SH-SY5Y (cell line): ENCODE results near the gene SNAPC2.

Experiments used
- GATA2 ChIP-seq: IDR thresholded peaks from 2 replicates; pipeline ENCODE4 v1.6.1; 2011; ENCODE audit warnings: mild to moderate bottlenecking, low read depth, low read length
- GATA3 ChIP-seq: IDR thresholded peaks from 2 replicates; pipeline ENCODE4 v1.6.1; 2011; ENCODE audit warnings: low read depth, mild to moderate bottlenecking, low read length, moderate library complexity

Gene SNAPC2

DNA sequence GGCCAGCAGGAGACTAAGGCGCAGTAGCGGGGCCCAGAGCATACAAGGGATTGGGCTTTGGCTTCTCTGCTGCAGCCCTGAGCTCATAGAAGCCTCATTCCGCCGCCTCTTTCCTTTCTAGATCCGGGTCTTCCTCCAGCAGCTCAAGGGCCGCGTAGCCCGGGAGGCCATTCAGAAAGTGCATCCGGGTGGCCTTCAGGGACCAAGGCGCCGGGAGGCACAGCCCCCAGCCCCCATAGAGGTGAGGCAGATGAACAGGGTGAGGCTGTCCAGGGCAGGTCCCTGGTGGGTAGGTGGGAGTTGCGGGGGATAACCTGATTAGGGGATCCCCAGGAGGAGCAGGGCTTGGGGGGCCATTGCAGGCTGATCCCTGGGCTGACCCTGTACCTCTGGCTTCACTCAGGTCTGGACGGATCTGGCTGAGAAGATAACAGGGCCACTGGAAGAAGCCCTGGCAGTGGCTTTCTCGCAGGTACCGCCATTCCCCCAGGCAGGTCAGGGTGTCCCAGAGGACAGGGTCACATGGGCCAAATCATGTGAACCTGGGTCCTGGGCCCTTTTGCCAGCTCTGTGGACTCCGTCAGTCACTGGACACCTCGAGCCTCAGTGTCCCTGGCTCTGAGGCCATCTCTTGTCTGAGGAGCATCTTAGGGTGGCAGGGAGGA is 1.3 kb downstream of the SNAPC2 start:
- TF ChIP-seq GATA2 = no peak
- no peak for TF ChIP-seq GATA3

DNA sequence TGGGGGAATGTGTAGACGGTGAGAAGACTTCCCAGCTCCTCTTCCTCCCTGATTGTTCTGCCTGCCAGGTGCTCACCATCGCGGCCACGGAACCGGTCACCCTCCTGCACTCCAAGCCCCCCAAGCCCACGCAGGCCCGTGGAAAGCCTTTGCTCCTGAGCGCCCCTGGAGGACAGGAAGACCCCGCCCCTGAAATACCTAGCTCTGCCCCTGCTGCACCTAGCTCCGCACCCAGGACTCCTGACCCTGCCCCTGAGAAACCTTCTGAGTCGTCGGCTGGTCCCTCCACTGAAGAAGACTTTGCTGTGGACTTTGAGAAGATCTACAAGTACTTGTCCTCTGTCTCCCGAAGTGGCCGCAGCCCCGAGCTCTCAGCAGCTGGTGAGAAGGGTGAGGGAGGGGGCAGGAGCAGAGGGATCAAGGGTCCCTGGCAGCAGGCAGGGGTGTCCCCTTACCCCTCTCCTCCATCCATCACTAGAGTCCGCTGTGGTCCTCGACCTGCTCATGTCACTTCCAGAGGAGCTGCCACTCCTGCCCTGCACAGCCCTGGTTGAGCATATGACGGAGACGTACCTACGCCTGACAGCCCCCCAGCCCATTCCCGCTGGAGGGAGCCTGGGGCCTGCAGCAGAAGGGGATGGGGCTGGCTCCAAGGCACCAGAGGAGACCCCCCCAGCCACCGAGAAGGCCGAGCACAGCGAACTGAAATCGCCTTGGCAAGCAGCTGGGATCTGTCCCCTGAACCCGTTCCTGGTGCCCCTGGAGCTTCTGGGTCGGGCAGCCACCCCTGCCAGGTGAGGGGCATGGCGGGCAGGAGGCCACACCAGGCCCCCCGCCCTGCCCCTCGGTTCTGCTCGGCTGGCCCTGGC is 2.1 kb downstream of the SNAPC2 start:
- no peak for TF ChIP-seq GATA3

DNA sequence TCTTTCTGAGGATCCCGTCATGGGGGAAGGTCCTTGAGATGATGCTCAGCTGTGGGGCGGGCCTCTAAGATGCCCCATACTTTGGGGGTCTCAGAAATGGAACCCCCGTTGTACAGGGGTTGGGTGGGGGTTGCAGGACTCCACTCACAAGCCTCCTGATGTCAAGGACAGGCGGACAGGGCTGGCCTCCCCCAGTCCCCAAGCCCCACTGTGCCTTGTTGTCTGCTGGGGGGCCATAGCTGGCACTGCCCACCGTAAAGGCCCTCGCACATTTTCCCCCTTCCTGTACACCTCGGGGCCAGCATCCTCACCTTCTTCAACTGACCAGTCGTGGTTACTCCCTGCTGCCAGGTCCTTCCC is 2.7 kb downstream of the SNAPC2 start:
- no peak for TF ChIP-seq GATA3
- TF ChIP-seq GATA2 = no peak

DNA sequence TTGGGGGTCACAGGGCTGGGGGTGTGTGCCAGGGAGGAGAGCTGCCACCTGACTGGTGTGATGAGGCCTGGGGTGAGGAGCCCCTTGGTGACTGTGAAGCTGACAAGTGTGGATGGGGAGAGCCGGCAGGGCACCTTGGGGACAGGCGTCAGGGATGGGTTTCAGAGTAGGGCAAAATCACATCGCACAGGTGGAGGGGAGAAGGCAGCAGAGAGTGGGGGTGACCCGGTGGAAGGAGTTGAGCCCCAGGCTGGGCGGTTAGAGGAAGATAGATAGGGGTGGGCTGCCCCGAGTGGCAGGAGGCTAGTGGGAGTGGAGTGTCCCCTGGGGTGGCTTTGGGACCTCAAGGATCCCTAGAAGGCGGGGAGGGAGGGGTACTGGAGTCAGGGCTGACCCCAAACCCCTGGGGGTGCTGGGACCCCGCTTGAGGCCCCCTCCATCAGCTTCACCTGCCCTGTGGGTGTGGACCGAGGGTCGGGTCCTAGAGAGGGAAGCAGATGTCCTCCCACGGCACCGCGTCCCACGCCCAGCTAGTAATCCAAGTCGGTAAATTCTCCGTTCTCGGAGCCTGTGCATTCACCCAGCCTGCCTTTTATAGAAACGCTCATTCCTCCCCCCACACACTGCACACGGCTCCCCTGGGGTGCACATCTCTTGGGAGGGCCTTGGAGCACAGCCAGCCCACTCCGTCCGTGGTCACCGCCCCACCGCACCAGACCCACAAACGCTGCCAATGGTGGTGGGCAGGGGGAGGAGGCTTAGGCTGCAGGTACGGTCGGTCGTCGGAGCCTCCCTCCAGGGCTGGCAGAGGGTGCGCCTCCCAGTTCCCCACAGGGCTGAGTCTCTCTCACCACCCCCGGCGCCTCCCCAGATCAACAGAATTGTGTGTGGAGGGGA is 3.4 kb downstream of the SNAPC2 start:
- no peak for TF ChIP-seq GATA3
- no peak for TF ChIP-seq GATA2

DNA sequence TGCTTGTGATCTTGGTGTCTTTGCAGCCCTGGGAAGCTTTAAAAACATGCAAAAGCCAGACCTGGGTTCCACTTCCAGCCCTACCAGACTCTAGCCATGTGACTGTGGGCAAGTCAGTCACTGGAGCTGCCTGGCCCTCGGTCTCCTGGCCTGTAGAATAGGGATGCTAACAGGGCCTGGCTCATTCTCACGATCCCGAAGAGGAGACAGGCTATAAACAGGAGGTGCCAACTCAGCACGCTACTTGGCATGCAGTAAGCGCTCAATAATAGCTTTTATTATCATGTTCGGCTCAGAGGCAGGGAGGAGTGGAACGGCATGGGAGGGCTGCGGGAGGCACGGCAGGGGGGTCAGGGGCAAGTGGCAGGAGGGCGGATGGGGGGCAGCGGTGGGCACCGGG is 4.1 kb downstream of the SNAPC2 start:
- TF ChIP-seq GATA2 (no peak), GATA3 (no peak)

DNA sequence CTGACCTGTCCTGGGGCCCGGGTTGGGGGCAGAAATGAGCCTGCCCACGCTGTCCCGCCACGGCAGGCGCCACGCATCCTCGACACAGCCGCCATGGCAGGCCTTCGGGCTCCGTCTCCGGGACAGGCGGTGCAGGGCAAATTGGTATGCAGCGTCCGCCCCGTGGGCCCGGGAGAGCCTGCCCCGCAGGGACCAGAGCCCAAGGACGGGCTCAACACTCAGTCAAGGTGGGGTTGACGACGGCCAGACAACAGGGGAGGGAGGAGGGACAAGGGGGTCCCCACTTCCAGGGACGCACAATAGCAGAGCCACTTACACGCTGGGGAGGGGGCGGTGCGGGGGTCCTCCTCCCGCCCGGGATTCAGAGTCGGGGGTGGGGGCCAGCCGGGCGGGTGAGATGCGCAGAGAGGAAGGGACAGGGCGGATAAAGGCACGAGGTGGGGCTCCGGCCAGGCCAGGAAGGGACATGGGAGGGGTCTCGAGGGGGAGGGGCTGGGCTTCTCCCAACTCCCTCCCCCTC is 4.6 kb downstream of the SNAPC2 start:
- TF ChIP-seq GATA3 = no peak
- TF ChIP-seq GATA2 = no peak

DNA sequence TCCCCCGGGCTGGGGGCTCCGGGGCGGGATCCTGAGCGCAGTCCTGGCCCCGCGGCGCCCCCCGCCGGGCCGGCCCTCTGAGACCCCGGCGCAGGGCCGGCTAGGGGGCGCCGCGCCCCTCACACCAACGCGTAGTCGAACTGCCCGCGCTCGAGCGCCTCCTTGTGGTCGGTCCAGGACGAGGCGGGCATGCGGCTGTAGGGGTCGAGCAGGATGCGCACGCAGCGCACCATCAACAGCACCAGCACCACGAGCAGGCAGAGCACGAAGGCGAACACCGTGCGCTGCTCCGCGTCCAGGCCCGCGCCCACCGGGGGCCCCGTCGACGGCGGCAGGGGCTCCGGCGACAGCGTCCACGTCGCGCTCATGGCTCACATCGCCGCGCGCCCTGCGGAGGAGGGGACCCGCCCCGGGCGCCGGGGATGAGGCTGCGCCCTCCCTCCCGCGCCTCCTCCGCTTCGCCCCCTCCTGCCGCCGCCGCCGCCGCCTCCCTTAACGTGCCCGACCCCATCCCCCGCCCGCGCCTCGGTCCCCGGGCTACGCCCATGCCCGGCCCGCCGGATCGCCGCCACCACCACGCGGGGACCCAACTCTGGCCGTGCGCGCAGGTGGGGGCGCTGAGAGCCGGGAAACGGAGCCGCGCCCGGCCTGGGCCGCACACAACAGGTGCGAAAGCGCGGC is 5.2 kb downstream of the SNAPC2 start:
- no peak for TF ChIP-seq GATA2
- TF ChIP-seq GATA3 = no peak

DNA sequence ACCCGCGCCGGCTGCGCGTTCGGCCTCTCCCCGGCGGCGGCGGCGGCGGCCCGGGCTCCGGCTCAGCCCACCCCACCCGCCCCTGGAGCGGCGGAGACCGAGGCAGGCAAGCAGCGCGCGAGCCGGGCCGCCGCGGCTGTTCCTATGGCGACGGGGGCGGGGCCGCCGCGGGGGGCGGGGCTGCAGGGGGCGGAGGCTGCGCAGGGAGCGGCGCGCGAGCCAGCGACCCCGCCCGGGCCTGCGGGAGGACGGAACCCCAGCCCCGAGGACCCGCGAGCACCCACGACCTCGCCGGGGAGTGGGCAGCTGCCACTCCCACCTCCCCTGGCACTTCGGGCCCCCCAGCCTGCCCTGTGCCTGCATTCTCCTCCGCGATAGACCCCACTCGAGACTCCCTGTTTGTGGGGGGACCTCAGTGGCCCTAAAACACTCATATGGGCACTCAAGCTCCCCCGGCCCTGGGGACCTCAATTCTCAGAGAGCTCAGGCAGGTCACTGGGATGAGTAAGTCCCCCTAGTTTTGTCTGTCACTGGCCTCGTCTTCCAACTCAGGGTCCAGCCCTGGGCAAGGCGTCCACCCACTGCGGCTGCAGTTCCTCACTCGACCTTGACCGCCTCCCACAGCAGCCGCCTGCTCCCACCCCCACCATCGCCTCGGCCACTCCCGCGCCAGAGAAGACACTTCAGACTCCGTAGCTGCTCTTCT is 6.0 kb downstream of the SNAPC2 start, which contains the start of gene CTXN1:
Gene CTXN1, minus strand, starts transcription at position 115 of the 706 bp plus-strand sequence. CDS start 597 bp downstream, outside the sequence.
- no peak for TF ChIP-seq GATA3
- no peak for TF ChIP-seq GATA2

DNA sequence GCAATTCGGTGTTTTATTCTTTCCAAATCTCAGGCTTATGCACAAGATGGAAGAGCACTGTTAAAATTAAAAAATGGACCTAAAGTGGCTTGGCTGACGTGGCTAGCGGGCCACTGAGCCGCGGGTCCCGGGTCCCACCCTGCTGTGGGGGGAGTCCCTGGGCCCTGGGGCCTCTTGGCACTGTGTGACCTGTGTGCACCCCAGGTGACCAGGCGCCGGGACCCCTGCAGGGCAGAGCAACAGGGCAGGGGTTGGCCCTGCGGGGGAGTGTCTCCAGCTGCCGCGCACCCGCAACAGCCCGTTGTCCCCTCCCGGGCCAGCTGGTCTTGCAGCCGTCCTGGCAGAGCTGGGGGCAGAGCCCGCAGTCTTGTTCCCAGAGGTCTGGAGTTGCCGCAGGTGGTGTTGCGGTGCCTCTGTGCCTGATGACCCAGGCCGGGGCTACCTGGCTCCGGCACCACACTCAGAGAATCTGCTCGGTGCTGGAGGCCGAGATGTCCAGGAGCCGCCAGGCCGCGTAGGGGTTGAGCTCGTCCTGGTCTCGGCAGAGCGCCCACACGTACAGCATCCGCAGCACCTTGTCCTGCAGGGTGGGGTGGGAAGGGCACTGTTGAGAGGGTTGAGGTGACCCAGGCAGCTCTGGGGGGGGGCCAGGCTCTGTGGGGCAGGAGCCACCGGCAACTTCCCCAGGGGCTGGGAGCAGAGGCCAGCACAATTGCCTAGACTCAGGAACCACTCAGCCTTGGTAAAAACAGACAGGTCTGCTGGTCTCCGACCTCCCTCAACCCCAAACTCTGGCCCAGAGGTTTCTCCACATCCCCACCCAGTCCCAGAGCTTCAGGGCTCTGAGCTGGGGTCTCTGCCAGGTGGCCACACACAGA is 6.8 kb downstream of the SNAPC2 start:
- TF ChIP-seq GATA3 = no peak
- no peak for TF ChIP-seq GATA2

DNA sequence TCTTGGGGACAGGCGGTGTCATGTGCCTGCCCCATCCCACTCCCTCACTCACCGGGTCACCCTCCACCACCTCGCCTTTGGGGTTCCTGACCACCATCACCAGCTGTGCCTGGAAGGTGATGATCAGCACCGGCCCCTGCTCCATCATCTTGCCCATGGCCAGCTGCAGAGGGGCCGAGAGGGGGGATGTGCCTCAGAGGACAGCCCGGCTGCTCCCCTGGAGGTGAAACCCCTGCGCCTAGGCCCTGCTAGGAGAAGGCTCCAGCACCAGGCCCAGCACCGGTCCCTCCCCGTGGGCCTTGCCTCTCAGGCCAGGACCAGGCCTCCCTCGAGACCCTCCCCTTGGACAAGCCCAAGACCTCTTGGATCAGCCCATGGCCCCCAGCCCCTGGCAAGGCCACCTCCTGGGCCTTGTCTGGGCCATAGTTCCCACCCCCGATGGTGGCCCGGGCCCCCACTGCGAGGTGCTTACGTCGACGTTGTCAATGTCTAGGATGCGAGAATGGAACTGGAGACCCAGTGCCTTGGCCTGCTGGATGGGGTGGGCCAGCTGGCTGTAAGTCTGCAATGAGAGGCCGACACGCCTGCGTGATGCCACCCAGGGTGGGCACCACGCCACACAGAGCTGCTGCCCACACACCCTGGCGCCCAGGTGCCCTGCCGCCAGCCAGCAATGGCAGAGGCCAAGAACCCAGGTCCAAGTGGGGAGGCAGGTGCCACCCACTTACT is 7.6 kb downstream of the SNAPC2 start:
- TF ChIP-seq GATA3 (no peak), GATA2 (no peak)

DNA sequence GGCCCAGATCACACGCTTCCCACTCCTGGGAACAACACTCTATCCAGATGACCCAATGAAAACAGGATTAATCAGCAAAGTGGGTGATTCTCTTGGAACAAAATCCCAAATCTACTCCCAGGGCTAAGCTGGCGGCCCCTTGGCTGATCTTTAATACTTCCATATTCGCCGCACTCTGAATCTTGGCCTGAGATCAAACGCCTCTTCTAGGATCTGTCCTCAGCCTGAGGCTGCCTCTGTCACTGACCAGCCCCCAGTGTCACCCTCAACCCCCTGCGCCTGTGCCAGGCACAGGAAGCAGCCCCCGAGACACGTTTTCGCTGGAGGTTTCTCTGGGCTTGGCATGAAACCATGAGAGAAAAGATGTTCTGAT is 8.2 kb downstream of the SNAPC2 start:
- peak; percentile 41; the same call in 1 of the 2 replicates for TF ChIP-seq GATA2
- TF ChIP-seq GATA3 = no peak

DNA sequence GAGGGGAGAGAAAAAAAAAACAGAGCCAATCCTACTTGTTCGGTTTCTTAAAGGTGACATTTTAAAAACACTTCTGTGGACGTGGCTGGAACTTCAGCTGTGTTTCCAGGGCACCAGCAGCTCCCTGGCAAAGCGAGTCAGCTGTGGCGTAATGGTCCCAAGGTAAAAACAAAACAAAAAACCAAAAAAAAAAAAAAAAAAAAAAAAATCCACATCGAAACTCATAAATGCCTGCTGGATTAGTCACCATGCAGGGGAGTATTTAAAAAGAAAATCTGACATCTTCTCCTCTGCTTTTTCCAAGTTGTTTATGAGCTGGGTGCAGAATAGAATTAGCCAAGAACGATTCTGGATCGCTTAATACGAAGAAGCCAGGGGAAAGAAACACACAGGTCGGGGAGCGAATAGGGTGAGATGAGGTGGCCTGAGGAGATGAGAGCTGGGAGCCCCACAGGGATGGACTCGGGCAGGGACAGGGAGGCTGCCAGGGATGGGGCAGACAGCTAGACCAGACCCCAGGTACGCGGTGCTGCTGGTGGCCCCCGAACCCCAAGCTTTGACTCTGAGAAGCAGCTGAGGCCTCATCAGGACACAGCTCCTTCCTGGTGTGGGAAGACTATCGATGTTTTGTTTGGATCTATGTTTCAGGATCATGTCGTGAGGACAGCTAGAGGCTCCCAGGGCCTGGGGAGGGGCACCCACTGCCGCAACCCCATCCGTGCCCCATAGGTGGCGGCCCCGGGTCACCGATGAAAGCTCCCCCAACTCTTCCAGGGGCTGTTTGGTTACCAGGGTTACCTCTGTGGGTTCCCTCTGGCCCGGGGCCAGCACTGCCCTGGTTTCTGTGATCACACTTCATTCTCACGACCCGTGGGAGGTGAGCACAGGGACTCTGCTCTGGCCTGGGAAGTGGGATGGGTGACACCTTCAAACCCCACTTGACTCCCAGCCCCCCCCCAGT is 8.9 kb downstream of the SNAPC2 start:
- no peak for TF ChIP-seq GATA3
- no peak for TF ChIP-seq GATA2
